ENCODE results near the gene ITGB1BP2. TPM values are rescaled to one million over a fixed set of nuclear protein-coding genes. Genes with fewer than 3 reads are reported as not detected.
"Not testable (repeated sequence)": the region's sequence is repeated elsewhere in the genome, so short reads cannot be mapped to it uniquely, and the experiment has no call there.

The ITGB1BP2 gene
- total RNA-seq, 1 donor, result 2.6 TPM

DNA sequence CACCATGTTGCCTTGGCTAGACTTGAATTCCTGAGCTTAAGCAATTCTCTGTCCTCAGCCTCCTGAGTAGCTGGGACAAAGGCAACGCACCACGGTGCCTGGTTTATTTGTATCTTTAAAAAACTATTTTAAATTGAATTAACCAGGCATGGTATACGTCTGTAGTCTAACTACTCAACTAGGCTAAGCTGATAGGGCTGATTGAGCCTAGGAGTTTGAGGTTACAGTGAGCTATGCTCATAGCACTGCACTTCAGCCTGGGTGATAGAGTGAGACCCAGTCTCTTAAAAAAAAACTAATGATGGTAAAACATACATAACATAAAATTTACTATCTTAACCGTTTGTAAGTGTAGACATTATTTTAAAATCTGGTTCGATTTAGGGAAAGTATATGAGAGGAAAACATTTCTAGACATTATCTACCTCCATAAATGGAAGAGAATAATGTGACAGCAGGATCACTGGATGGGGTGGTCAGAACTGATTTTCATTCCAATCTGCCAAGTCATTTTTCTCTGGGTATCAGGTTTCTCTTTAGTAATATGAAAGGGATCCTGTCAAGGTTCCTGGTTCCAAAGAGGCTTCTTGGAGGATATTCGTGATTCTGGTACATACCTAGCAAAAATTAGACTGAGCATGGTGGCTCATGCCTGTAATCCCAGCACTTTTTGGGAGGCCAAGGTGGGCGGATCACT lies 8.7 kb upstream of the ITGB1BP2 start:
- DNase-seq (ENCODE audit: low read depth), result peak; percentile 21
- no peak overlapping the region for H3K4me3 ChIP-seq (ENCODE audit: low read depth, low read length)
- TF ChIP-seq, protein P1, sequence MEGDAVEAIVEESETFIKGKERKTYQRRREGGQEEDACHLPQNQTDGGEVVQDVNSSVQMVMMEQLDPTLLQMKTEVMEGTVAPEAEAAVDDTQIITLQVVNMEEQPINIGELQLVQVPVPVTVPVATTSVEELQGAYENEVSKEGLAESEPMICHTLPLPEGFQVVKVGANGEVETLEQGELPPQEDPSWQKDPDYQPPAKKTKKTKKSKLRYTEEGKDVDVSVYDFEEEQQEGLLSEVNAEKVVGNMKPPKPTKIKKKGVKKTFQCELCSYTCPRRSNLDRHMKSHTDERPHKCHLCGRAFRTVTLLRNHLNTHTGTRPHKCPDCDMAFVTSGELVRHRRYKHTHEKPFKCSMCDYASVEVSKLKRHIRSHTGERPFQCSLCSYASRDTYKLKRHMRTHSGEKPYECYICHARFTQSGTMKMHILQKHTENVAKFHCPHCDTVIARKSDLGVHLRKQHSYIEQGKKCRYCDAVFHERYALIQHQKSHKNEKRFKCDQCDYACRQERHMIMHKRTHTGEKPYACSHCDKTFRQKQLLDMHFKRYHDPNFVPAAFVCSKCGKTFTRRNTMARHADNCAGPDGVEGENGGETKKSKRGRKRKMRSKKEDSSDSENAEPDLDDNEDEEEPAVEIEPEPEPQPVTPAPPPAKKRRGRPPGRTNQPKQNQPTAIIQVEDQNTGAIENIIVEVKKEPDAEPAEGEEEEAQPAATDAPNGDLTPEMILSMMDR (IDR thresholded peaks at IDR 0.05; ENCODE audit: insufficient read depth, low read length), result no peak

GRCh38 chrX:71296806-71297205 lies 4.7 kb upstream of the ITGB1BP2 start:
- no peak overlapping the region for H3K4me3 ChIP-seq (ENCODE audit: low read depth, low read length)
- no peak for DNase-seq (ENCODE audit: low read depth)
- TF ChIP-seq, protein P1 (IDR thresholded peaks at IDR 0.05; ENCODE audit: insufficient read depth, low read length), result no peak

- H3K4me3 ChIP-seq (ENCODE audit: low read depth, low read length), result no peak overlapping the region
- DNase-seq (ENCODE audit: low read depth), result no peak
- TF ChIP-seq, protein P1 (IDR thresholded peaks at IDR 0.05; ENCODE audit: insufficient read depth, low read length), result no peak
Measured at GRCh38 chrX:71298119-71298518, 3.4 kb upstream of the ITGB1BP2 start.

DNA sequence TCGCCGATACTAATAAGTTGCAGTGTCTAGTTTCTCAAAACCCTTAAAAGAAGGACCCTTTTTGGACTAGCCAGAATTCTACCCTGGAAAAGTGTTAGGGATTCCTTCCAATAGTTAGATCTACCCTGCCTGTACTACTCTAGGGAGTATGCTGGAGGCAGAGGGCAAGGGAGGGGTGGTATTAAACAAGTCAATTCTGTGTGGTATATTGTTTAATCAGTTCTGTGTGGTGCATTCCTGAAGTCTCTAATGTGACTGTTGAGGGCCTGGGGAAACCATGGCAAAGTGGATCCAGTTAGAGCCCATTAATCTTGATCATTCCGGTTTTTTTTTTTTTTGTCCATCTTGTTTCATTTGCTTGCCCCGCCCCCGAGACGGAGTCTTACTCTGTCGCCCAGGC lies 1.5 kb upstream of the ITGB1BP2 start:
- not testable (repeated sequence) for H3K4me3 ChIP-seq (ENCODE audit: low read depth, low read length); DNase-seq (ENCODE audit: low read depth)

- H3K4me3 ChIP-seq (ENCODE audit: low read depth, low read length); DNase-seq (ENCODE audit: low read depth): not testable (repeated sequence)
Measured at GRCh38 chrX:71300495-71300894, 1.1 kb upstream of the ITGB1BP2 start.

- H3K4me3 ChIP-seq (ENCODE audit: low read depth, low read length), result no peak overlapping the region
- TF ChIP-seq, protein P1 (IDR thresholded peaks at IDR 0.05; ENCODE audit: insufficient read depth, low read length), result no peak
- DNase-seq (ENCODE audit: low read depth), result peak; percentile 41
Measured at GRCh38 chrX:71302461-71303213, 1.1 kb downstream of the ITGB1BP2 start.

DNA sequence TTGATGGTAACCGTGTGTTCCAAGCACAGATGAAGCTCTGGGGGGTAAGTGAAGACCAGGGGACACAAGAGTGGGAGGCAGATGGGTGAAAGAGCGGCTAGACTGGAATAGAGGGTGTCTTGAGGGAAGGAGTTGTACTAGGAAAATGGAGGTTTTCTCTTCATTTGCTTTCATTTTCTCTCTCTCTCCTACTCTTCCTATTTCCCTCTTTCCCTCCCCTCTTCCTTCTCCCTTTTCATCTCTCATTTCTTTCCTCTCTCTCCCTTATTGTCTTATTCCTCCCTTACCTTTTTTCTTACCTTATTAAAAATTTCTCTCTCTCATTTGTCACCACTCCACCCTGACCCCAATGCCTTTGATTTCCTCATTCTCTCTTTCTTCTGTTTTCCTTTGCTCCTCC lies 3.0 kb downstream of the ITGB1BP2 start:
- H3K4me3 ChIP-seq (ENCODE audit: low read depth, low read length), result no peak overlapping the region
- DNase-seq (ENCODE audit: low read depth), result no peak
- TF ChIP-seq, protein P1 (IDR thresholded peaks at IDR 0.05; ENCODE audit: insufficient read depth, low read length), result no peak
